NB4 (cell line): ENCODE results near the gene AGXT.

Source experiments
- DNase-seq: peaks from one replicate; pipeline ENCODE4 v3.0.0; 2010; ENCODE audit warnings: low read depth
- H3K4me3 ChIP-seq: one replicate; pipeline ENCODE4 v1.5.1; 2011; ENCODE audit warnings: mild to moderate bottlenecking, low read depth, low read length, moderate library complexity
- CTCF ChIP-seq: IDR thresholded peaks from one replicate; pipeline ENCODE4 v1.5.1; 2012; ENCODE audit warnings: low read depth, low read length
- MAX ChIP-seq: IDR thresholded peaks from 2 replicates; pipeline ENCODE4 v1.6.1; 2011; ENCODE audit warnings: low read depth, low read length
- MYC ChIP-seq: IDR thresholded peaks from 2 replicates; pipeline ENCODE4 v1.6.1; 2011; ENCODE audit warnings: low read depth, low read length
- POLR2A ChIP-seq: IDR thresholded peaks from 2 replicates; pipeline ENCODE4 v1.6.1; 2011; ENCODE audit warnings: mild to moderate bottlenecking; ENCODE audit not compliant: insufficient read length; ENCODE audit errors: extremely low read depth

Gene AGXT

GRCh38 chr2:240886678-240887609 lies 18.3 kb downstream of the AGXT start:
- H3K4me3 ChIP-seq: no peak overlapping the region
- TF ChIP-seq MYC (no peak), MAX (no peak), CTCF (no peak), POLR2A (no peak)

GRCh38 chr2:240887631-240888030 lies 19.0 kb downstream of the AGXT start:
- TF ChIP-seq POLR2A (no peak), CTCF (no peak), MYC (no peak), MAX (no peak)
- no peak overlapping the region for H3K4me3 ChIP-seq
- DNase-seq: no peak

More at GRCh38 chr2:240886678-240887609, 18.3 kb downstream of the AGXT start:
- DNase-seq: no peak

- H3K4me3 ChIP-seq: no peak overlapping the region
These were observed 19.7 kb downstream of the AGXT start for GRCh38 chr2:240888130-240888889.

GRCh38 chr2:240888890-240889573 lies 20.4 kb downstream of the AGXT start:
- H3K4me3 ChIP-seq: no peak overlapping the region
- DNase-seq: no peak
- no peak for TF ChIP-seq MYC
- no peak for TF ChIP-seq MAX

More at GRCh38 chr2:240888130-240888889, 19.7 kb downstream of the AGXT start:
- TF ChIP-seq POLR2A (no peak), MYC (no peak), CTCF (no peak)
- DNase-seq: no peak

DNA sequence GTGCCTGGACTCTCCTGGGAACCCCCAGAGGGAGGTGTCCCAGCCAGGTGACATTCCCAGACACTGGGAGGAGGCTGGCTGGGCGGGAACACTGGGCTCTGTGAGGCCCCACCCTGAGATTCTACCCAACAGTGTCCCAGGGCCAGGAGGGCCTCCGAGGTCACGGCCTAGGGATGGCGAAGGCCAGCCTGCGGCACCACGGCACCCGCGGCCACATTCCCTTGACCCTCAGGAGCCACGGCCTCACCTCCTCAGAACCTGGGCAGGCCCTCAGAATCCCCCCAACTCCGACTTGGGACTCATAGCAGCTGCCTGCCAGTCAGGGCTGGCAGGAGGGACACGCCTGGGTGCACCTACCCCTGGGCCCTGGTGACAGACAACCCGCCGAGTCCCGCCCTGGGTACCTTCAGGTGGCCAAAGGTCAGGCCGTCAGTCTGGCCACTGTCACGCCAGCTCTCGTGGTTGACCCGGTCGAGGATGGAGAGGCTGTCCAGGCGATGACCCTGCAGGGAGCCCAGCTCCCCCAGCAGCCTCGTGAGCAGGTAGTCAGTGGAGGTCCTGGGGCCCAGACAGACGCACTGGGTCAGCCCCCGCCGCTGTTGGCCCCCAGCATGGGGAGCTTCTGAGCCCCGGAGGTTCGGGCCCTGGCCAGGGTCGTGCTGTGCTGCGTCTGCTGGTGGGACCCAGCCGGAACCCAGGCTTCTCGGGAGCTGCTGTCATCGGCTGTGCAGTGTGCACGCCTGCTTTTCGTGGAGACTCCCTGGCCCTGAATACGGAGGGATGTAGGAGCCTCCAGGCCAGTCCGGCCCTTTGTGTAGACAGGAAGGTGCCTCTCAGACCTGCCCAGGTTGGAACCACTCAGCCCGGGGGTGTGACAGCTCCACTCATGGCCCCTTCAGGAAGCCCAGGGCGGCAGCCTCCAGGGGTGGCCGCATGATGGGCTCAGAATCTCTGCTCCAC lies 21.3 kb downstream of the AGXT start:
- no peak overlapping the region for H3K4me3 ChIP-seq
- TF ChIP-seq MAX (no peak), CTCF (no peak), MYC (no peak), POLR2A (no peak)
- DNase-seq: no peak
